ENCODE data around the gene ISCU.

- no peak for TF ChIP-seq CTCF (IDR thresholded peaks at IDR 0.05)
- TF ChIP-seq POLR2A (IDR thresholded peaks at IDR 0.05; ENCODE audit: low read depth) = no peak
Measured at GRCh38 chr12:108615918-108616317, 53.5 kb downstream of the ISCU start.

Measured in esophagus muscularis mucosa (tissue), 3 donors.